Measurements from ENCODE around the gene WDR49. TPM values are rescaled to one million over a fixed set of nuclear protein-coding genes. Genes with fewer than 3 reads are reported as not detected.

The WDR49 gene
- total and polyA plus RNA-seq, 2 experiments from 2014 or later = 0.95 TPM; not detected in 1

DNA sequence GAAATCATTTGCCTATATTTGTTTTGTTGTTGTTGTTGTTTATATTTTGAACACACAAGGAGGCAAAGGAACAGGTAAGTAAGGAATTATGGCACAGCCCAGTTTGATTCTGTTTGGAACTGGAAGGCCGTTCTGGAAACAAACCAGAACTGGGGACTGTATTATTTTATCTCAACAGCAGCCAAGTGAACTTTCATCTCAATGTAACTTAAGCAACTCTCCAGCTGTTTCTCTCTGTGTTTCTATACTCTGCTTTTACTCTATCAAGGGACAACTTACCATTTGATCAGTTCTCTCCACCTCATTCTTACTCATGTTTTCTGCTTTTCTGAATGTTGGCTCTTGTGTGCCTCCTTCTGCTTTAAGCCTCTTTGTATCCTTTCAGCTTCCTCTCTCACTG is 16.0 kb upstream of the WDR49 start:
- Histone ChIP-seq H3K4me1 (ENCODE audit: low read depth) (no peaks in the 10 kb centered on the region), H3K27me3 (no peaks in the 10 kb centered on the region), H3K36me3 (no peaks in the 10 kb centered on the region), H3K27ac (no peak overlapping the region), H3K4me3 (no peak overlapping the region), H3K9me3 (ENCODE audit: low read depth) (no peaks in the 10 kb centered on the region)
- no peak for DNase-seq (ENCODE audit: low read depth in 1 of 2, low spot score in 1 of 2)
- TF ChIP-seq, protein P1, sequence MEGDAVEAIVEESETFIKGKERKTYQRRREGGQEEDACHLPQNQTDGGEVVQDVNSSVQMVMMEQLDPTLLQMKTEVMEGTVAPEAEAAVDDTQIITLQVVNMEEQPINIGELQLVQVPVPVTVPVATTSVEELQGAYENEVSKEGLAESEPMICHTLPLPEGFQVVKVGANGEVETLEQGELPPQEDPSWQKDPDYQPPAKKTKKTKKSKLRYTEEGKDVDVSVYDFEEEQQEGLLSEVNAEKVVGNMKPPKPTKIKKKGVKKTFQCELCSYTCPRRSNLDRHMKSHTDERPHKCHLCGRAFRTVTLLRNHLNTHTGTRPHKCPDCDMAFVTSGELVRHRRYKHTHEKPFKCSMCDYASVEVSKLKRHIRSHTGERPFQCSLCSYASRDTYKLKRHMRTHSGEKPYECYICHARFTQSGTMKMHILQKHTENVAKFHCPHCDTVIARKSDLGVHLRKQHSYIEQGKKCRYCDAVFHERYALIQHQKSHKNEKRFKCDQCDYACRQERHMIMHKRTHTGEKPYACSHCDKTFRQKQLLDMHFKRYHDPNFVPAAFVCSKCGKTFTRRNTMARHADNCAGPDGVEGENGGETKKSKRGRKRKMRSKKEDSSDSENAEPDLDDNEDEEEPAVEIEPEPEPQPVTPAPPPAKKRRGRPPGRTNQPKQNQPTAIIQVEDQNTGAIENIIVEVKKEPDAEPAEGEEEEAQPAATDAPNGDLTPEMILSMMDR (IDR thresholded peaks at IDR 0.05; ENCODE audit: low read depth, low read length) = no peak

DNA sequence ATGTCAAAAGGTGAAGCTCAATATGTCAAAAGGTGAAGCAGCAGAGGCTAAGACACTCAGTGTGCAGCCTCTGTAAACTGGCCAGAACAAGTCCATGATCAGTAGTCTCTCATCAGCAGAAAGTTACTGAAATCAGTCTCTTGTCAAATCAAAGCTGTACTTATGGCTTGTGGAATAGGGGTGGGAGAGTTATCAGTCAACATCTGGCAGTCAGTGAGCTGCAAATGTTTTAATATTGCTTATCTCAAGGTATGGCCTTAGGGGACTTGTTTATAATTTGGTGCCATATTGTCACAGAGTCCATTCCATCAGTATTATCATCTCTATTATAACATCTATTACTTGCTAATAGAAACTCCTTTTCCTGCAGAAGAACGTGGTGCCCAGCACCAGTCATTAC is 14.9 kb upstream of the WDR49 start:
- no peak for DNase-seq (ENCODE audit: low read depth in 1 of 2, low spot score in 1 of 2)
- TF ChIP-seq, protein P1 (IDR thresholded peaks at IDR 0.05; ENCODE audit: low read depth, low read length) = no peak
- Histone ChIP-seq H3K9me3 (ENCODE audit: low read depth) (no peaks in the 10 kb centered on the region), H3K36me3 (no peaks in the 10 kb centered on the region), H3K27ac (no peak overlapping the region), H3K27me3 (no peaks in the 10 kb centered on the region), H3K4me3 (no peak overlapping the region), H3K4me1 (ENCODE audit: low read depth) (no peaks in the 10 kb centered on the region)

DNA sequence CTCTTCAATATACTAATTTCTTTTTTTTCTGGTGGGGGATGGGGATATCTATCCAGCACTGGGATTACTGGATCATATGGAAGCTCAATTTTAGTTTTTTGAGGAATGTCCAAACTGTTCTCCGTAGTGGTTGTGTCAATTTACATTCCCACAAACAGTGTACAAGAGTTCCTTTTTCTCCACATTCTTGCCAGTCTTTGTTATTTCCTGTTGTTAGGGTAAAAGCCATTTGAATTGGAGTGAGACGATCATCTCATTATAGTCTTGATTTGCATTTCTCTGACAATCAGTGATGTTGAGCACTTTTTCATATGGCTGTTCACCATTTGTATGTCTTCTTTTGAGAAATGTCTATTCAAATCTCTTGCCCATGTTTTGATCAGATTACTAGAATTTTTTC is 12.8 kb upstream of the WDR49 start:
- H3K27me3 ChIP-seq = no peaks in the 10 kb centered on the region
- DNase-seq (ENCODE audit: low read depth in 1 of 2, low spot score in 1 of 2) = no peak
- TF ChIP-seq, protein P1 (IDR thresholded peaks at IDR 0.05; ENCODE audit: low read depth, low read length) = no peak
- no peaks in the 10 kb centered on the region for H3K36me3 ChIP-seq
- H3K4me1 ChIP-seq (ENCODE audit: low read depth) = no peaks in the 10 kb centered on the region
- no peak overlapping the region for H3K27ac ChIP-seq
- H3K9me3 ChIP-seq (ENCODE audit: low read depth) = no peaks in the 10 kb centered on the region
- no peak overlapping the region for H3K4me3 ChIP-seq

DNA sequence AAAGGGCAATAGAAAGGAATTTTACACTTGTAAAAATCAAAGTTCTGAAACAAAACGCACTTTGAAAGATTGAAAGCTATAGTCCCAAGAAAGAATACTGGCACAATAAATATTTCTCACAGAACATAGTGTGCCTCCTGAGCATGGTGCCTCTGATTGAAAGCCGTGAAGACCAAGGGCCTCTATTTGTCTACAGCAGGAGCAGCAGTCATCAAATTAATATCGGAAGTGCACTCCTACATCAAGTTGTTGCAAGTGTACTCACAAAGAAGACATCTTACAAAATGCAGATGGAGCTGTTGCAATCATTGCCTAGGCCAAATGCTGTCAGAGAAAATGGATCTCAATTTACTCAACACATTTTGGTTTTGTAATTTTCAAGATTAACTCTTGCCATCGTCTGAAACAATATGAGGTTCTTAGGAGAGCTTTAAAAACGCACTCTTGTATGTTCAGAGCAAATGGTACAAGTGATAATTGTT is 9.2 kb upstream of the WDR49 start:
- Histone ChIP-seq H3K9me3 (ENCODE audit: low read depth) (no peaks in the 10 kb centered on the region), H3K4me1 (ENCODE audit: low read depth) (no peaks in the 10 kb centered on the region), H3K27ac (no peak overlapping the region), H3K4me3 (no peak overlapping the region), H3K36me3 (no peaks in the 10 kb centered on the region), H3K27me3 (no peaks in the 10 kb centered on the region)
- no peak for DNase-seq (ENCODE audit: low read depth in 1 of 2, low spot score in 1 of 2)
- TF ChIP-seq, protein P1 (IDR thresholded peaks at IDR 0.05; ENCODE audit: low read depth, low read length) = no peak

DNA sequence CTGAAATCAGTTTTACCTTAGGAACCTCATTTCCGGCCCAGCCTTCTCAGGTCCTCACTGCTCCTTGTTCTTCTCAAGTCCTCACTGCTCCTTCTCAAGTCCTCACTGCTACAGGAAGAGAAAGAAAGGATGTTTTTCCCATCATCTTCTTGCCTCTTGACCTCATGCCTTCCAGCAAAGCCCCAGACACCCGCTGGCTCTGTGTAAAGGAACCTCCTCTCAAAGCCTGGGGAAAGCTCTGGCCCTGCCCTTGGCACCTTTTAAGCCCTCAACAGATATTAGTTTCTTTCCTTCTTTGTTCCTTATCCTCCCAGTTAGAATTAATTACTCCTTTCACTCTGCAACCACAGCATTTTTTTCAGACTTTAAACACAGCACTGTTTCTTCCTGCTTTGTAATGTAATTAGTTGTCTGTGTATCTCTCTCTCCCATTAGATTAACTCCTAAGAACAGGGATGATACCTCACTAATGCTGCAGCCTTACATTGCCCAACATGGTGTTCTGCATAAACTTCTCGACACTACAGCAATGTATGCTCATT is 4.0 kb upstream of the WDR49 start:
- Histone ChIP-seq H3K4me3 (no peak overlapping the region), H3K27me3 (no peaks in the 10 kb centered on the region), H3K4me1 (ENCODE audit: low read depth) (no peaks in the 10 kb centered on the region), H3K27ac (no peak overlapping the region), H3K9me3 (ENCODE audit: low read depth) (no peaks in the 10 kb centered on the region), H3K36me3 (no peaks in the 10 kb centered on the region)
- TF ChIP-seq, protein P1 (IDR thresholded peaks at IDR 0.05; ENCODE audit: low read depth, low read length) = no peak
- DNase-seq (ENCODE audit: low read depth in 1 of 2, low spot score in 1 of 2) = no peak

Measured in cardiac muscle cell (in vitro differentiated cells and primary cell).